ENCODE results near the gene PRKCE. TPM values are rescaled to one million over a fixed set of nuclear protein-coding genes. Genes with fewer than 3 reads are reported as not detected.
A peak's percentile ranks its signal among the peaks of the same experiment; 100 is the strongest.

The PRKCE gene
- 10 to 100 TPM in 1 of 2 donors, 1 to 10 TPM in 1; 6.3 to 30.1 TPM for total RNA-seq

- Mint-ChIP-seq H3K27me3 (no peaks in the 10 kb centered on the region), H3K4me1 (ENCODE audit: low read depth in 2 of 2) (peaks cover 14 to 35% of the 10 kb centered on the region in 2 donors), H3K4me3 (peak within 1 kb of the TSS; percentile 95), H3K9me3 (no peaks in the 10 kb centered on the region), H3K27ac (peak within 1 kb of the TSS; percentile 79 to 84), H3K36me3 (peaks cover 6% of the 10 kb centered on the region)
- peak; percentile 50 to 51 for ATAC-seq
- peak; percentile 64 for DNase-seq (ENCODE audit: low spot score)
These were observed at the start of gene PRKCE for GRCh38 chr2:45651415-45652089. Gene PRKCE, plus strand, starts transcription at chr2:45651675.

- ATAC-seq (no peak), DNase-seq (ENCODE audit: low spot score) (no peak)
- no peaks in the 10 kb centered on the region for H3K9me3 Mint-ChIP-seq
- no peaks in the 10 kb centered on the region for H3K27me3 Mint-ChIP-seq
- H3K4me3 Mint-ChIP-seq: no peak overlapping the region
- H3K4me1 Mint-ChIP-seq (ENCODE audit: low read depth in 2 of 2): peaks cover 0 to 3% of the 10 kb centered on the region in 2 donors
- no peak overlapping the region for H3K27ac Mint-ChIP-seq
- H3K36me3 Mint-ChIP-seq: peaks cover 29% of the 10 kb centered on the region
These were observed 48.9 kb upstream of the PRKCE start for GRCh38 chr2:45602624-45603023.

GRCh38 chr2:45605116-45605515, 46.4 kb upstream of the PRKCE start:
- peaks cover 11 to 12% of the 10 kb centered on the region in 2 donors for H3K4me1 Mint-ChIP-seq (ENCODE audit: low read depth in 2 of 2)
- H3K36me3 Mint-ChIP-seq: peaks cover 14% of the 10 kb centered on the region
- H3K9me3 Mint-ChIP-seq: no peaks in the 10 kb centered on the region
- no peaks in the 10 kb centered on the region for H3K27me3 Mint-ChIP-seq
- DNase-seq (ENCODE audit: low spot score): no peak
- H3K27ac Mint-ChIP-seq: no peak overlapping the region
- ATAC-seq: no peak
- no peak overlapping the region for H3K4me3 Mint-ChIP-seq

- H3K4me3 Mint-ChIP-seq: no peak overlapping the region
- peaks cover 8% of the 10 kb centered on the region for H3K36me3 Mint-ChIP-seq
- no peaks in the 10 kb centered on the region for H3K9me3 Mint-ChIP-seq
- DNase-seq (ENCODE audit: low spot score) (no peak), ATAC-seq (no peak)
- H3K4me1 Mint-ChIP-seq (ENCODE audit: low read depth in 2 of 2): peaks cover 15 to 19% of the 10 kb centered on the region in 2 donors
- H3K27me3 Mint-ChIP-seq: no peaks in the 10 kb centered on the region
- no peak overlapping the region for H3K27ac Mint-ChIP-seq
These were observed 44.7 kb upstream of the PRKCE start for GRCh38 chr2:45606796-45607195.

GRCh38 chr2:45607701-45608100, 43.8 kb upstream of the PRKCE start:
- Mint-ChIP-seq H3K36me3 (peaks cover 6% of the 10 kb centered on the region), H3K27me3 (no peaks in the 10 kb centered on the region), H3K27ac (no peak overlapping the region), H3K9me3 (no peaks in the 10 kb centered on the region), H3K4me1 (ENCODE audit: low read depth in 2 of 2) (peaks cover 15 to 19% of the 10 kb centered on the region in 2 donors), H3K4me3 (no peak overlapping the region)
- ATAC-seq: no peak
- DNase-seq (ENCODE audit: low spot score): no peak

- H3K27ac Mint-ChIP-seq: peak overlapping the region; percentile 94 to 97
- H3K36me3 Mint-ChIP-seq: no peaks in the 10 kb centered on the region
- ATAC-seq (peak; percentile 73 to 76), DNase-seq (ENCODE audit: low spot score) (peak; percentile 66)
- H3K9me3 Mint-ChIP-seq: no peaks in the 10 kb centered on the region
- no peaks in the 10 kb centered on the region for H3K27me3 Mint-ChIP-seq
- H3K4me3 Mint-ChIP-seq: peak overlapping the region; percentile 94
- H3K4me1 Mint-ChIP-seq (ENCODE audit: low read depth in 2 of 2): peaks cover 12 to 19% of the 10 kb centered on the region in 2 donors
These were observed 41.0 kb upstream of the PRKCE start for GRCh38 chr2:45610281-45611019.

GRCh38 chr2:45611020-45611859, 40.2 kb upstream of the PRKCE start, which contains the start of gene SRBD1:
Gene SRBD1, minus strand, starts transcription at chr2:45611267. Its CDS starts 5,826 bp downstream, at chr2:45605441.
- peak within 1 kb of the TSS; percentile 94 for H3K4me3 Mint-ChIP-seq
- ATAC-seq (peak; percentile 99), DNase-seq (ENCODE audit: low spot score) (peak; percentile 96)
- peaks cover 12 to 19% of the 10 kb centered on the region in 2 donors for H3K4me1 Mint-ChIP-seq (ENCODE audit: low read depth in 2 of 2)
- H3K27me3 Mint-ChIP-seq: no peaks in the 10 kb centered on the region
- peak within 1 kb of the TSS; percentile 94 to 97 for H3K27ac Mint-ChIP-seq
- no peaks in the 10 kb centered on the region for H3K36me3 Mint-ChIP-seq
- H3K9me3 Mint-ChIP-seq: no peaks in the 10 kb centered on the region

- Mint-ChIP-seq H3K9me3 (no peaks in the 10 kb centered on the region), H3K4me1 (ENCODE audit: low read depth in 2 of 2) (peaks cover 12 to 19% of the 10 kb centered on the region in 2 donors), H3K27ac (peak overlapping the region; percentile 94 to 97), H3K27me3 (no peaks in the 10 kb centered on the region), H3K36me3 (no peaks in the 10 kb centered on the region), H3K4me3 (peak overlapping the region; percentile 94)
- ATAC-seq (no peak), DNase-seq (ENCODE audit: low spot score) (no peak)
These were observed 39.2 kb upstream of the PRKCE start for GRCh38 chr2:45612285-45612684.

GRCh38 chr2:45612731-45613130, 38.7 kb upstream of the PRKCE start:
- H3K36me3 Mint-ChIP-seq: no peaks in the 10 kb centered on the region
- ATAC-seq (no peak), DNase-seq (ENCODE audit: low spot score) (no peak)
- no peak overlapping the region for H3K27ac Mint-ChIP-seq
- H3K4me3 Mint-ChIP-seq: no peak overlapping the region
- no peaks in the 10 kb centered on the region for H3K9me3 Mint-ChIP-seq
- H3K27me3 Mint-ChIP-seq: no peaks in the 10 kb centered on the region
- peaks cover 12 to 19% of the 10 kb centered on the region in 2 donors for H3K4me1 Mint-ChIP-seq (ENCODE audit: low read depth in 2 of 2)

GRCh38 chr2:45614330-45614729, 37.1 kb upstream of the PRKCE start:
- H3K27ac Mint-ChIP-seq: no peak overlapping the region
- ATAC-seq: no peak
- no peak for DNase-seq (ENCODE audit: low spot score)
- no peaks in the 10 kb centered on the region for H3K9me3 Mint-ChIP-seq
- peaks cover 0 to 4% of the 10 kb centered on the region in 2 donors for H3K27me3 Mint-ChIP-seq
- H3K4me1 Mint-ChIP-seq (ENCODE audit: low read depth in 2 of 2): peaks cover 9 to 15% of the 10 kb centered on the region in 2 donors
- H3K36me3 Mint-ChIP-seq: no peaks in the 10 kb centered on the region
- H3K4me3 Mint-ChIP-seq: no peak overlapping the region

- no peak overlapping the region for H3K27ac Mint-ChIP-seq
- no peak overlapping the region for H3K4me3 Mint-ChIP-seq
- ATAC-seq: no peak
- no peaks in the 10 kb centered on the region for H3K9me3 Mint-ChIP-seq
- no peak for DNase-seq (ENCODE audit: low spot score)
- H3K4me1 Mint-ChIP-seq (ENCODE audit: low read depth in 2 of 2): peaks cover 5 to 9% of the 10 kb centered on the region in 2 donors
- H3K27me3 Mint-ChIP-seq: peaks cover under 1 to 10% of the 10 kb centered on the region in 2 donors
- no peaks in the 10 kb centered on the region for H3K36me3 Mint-ChIP-seq
These were observed 36.5 kb upstream of the PRKCE start for GRCh38 chr2:45614871-45615415.

GRCh38 chr2:45616658-45617411, 34.6 kb upstream of the PRKCE start:
- DNase-seq (ENCODE audit: low spot score): no peak
- Mint-ChIP-seq H3K4me3 (no peak overlapping the region), H3K4me1 (ENCODE audit: low read depth in 2 of 2) (no peaks in the 10 kb centered on the region), H3K27me3 (peaks cover 13 to 19% of the 10 kb centered on the region in 2 donors), H3K9me3 (no peaks in the 10 kb centered on the region), H3K36me3 (no peaks in the 10 kb centered on the region), H3K27ac (no peak overlapping the region)
- ATAC-seq: no peak

GRCh38 chr2:45617496-45617895, 34.0 kb upstream of the PRKCE start:
- ATAC-seq: no peak
- Mint-ChIP-seq H3K4me3 (no peak overlapping the region), H3K27ac (no peak overlapping the region), H3K36me3 (no peaks in the 10 kb centered on the region), H3K9me3 (no peaks in the 10 kb centered on the region), H3K4me1 (ENCODE audit: low read depth in 2 of 2) (no peaks in the 10 kb centered on the region), H3K27me3 (peaks cover 14 to 23% of the 10 kb centered on the region in 2 donors)
- DNase-seq (ENCODE audit: low spot score): no peak
